ENCODE results near the gene CD302. TPM values are rescaled to one million over a fixed set of nuclear protein-coding genes. Genes with fewer than 3 reads are reported as not detected.

CD302 gene
- total and polyA plus RNA-seq, 2 of the 8 experiments (the other 6 are each of a cell fraction or from before 2014, with no cell fraction given), result 0.76 to 0.79 TPM

- no peak overlapping the region for H3K23ac ChIP-seq (ENCODE audit: insufficient read length)
- H3K9ac ChIP-seq (replicated peaks in 1 of 4; ENCODE audit: extremely low read depth in 1 of 4, low read depth in 3 of 4, low read length in 3 of 4), result no peak overlapping the region
- CTCF ChIA-PET (ENCODE audit: partially characterized antibody), result interaction anchor here (0.6 kb wide), 1 partner anchor 196 kb away, joined by 3 read pairs; no protein-coding TSS in a partner anchor
- H4K8ac ChIP-seq (ENCODE audit: extremely low read depth, insufficient read depth, low read length), result no peak overlapping the region
- no peak overlapping the region for H2BK120ac ChIP-seq (replicated peaks; ENCODE audit: low read depth, low read length)
- no peaks in the 10 kb centered on the region; the same call in 1 of the 2 replicates for H3K23me2 ChIP-seq (ENCODE audit: low read depth, low read length)
- TF ChIP-seq POLR2AphosphoS5 (IDR thresholded peaks at IDR 0.05; ENCODE audit: low read depth, low read length) (no peak), KDM5A (IDR thresholded peaks at IDR 0.05; ENCODE audit: low read length) (no peak), SRF (IDR thresholded peaks at IDR 0.05; ENCODE audit: low read depth, low read length) (no peak), CTBP2 (IDR thresholded peaks at IDR 0.05; ENCODE audit: borderline replicate concordance, insufficient read depth, insufficient read length, low read length) (no peak), NANOG (IDR thresholded peaks at IDR 0.05; ENCODE audit: insufficient read depth, low read depth, low read length, poor library complexity, severe bottlenecking) (no peak), SIRT6 (IDR thresholded peaks at IDR 0.05; ENCODE audit: low read length) (no peak), ASH2L (IDR thresholded peaks at IDR 0.05; ENCODE audit: low read length) (no peak)
- 100% methylated on average over 1 of the region's 1 CpG; no CpG with 5 or more reads in 1 of the 2 experiments for WGBS, 2 experiments (ENCODE audit: extremely low coverage in 1 of 2, insufficient coverage in 1 of 2, insufficient read length in 1 of 2, insufficient replicate concordance in 2 of 2, low coverage in 1 of 2, low lambda C conversion rate in 2 of 2, missing lambda C conversion rate in 1 of 2)
- H3K56ac ChIP-seq (replicated peaks; ENCODE audit: insufficient read length, low read depth, low read length), result no peak overlapping the region
- H2AFZ ChIP-seq (ENCODE audit: low read length), result no peak overlapping the region
- no peak overlapping the region for H3K14ac ChIP-seq (ENCODE audit: insufficient read length)
- no peak overlapping the region for H2AK5ac ChIP-seq (ENCODE audit: low read depth, low read length)
- peaks cover 7 to 67% (median 38%) of the 10 kb centered on the region in 4 experiments for H3K36me3 ChIP-seq (ENCODE audit: control insufficient read depth in 2 of 4, insufficient read depth in 4 of 4, low read length in 3 of 4)
- H3K27me3 ChIP-seq (replicated peaks in 1 of 4; ENCODE audit: control insufficient read depth in 3 of 4, extremely low read depth in 1 of 4, insufficient read depth in 3 of 4, low read length in 3 of 4), result no peaks in the 10 kb centered on the region
- H3K9me3 ChIP-seq (ENCODE audit: insufficient read depth in 2 of 2, low read depth in 1 of 2, low read length in 1 of 2), result no peaks in the 10 kb centered on the region
- no peak overlapping the region for H3K4me2 ChIP-seq (ENCODE audit: insufficient read depth in 1 of 2, low read depth in 2 of 2, low read length in 2 of 2)
- no peaks in the 10 kb centered on the region for H3K79me1 ChIP-seq (ENCODE audit: low read depth, low read length)
- H4K5ac ChIP-seq (ENCODE audit: insufficient read length, low read depth, low read length), result no peak overlapping the region
- DNase-seq (ENCODE audit: low read depth in 1 of 2, low spot score in 2 of 2), result no peak
- no peak for FAIRE-seq
- H2BK20ac ChIP-seq (ENCODE audit: low read length), result no peak overlapping the region
- H3K4me1 ChIP-seq (replicated peaks in 1 of 4; ENCODE audit: control insufficient read depth in 3 of 4, insufficient read depth in 4 of 4, low read length in 3 of 4), result no peaks in the 10 kb centered on the region
- H2BK5ac ChIP-seq (ENCODE audit: low read depth, low read length), result no peak overlapping the region
- no peak overlapping the region for H2BK15ac ChIP-seq (ENCODE audit: low read length)
- no peak overlapping the region for H3K4ac ChIP-seq (replicated peaks; ENCODE audit: insufficient read length, low read depth, low read length)
- H3K18ac ChIP-seq (ENCODE audit: extremely low read depth, low read length), result no peak overlapping the region
- POLR2A ChIA-PET (ENCODE audit: partially characterized antibody), result no interaction called here
- H2BK12ac ChIP-seq (ENCODE audit: low read depth, low read length), result no peak overlapping the region
- no peak overlapping the region for H3K4me3 ChIP-seq (ENCODE audit: extremely low read depth in 1 of 4, insufficient read depth in 2 of 4, low read depth in 3 of 4, low read length in 4 of 4)
- peaks cover 2 to 4% of the 10 kb centered on the region in 2 experiments for H4K20me1 ChIP-seq (replicated peaks in 1 of 2; ENCODE audit: control insufficient read depth in 1 of 2, insufficient read depth in 2 of 2, low read length in 2 of 2)
- H3K27ac ChIP-seq (ENCODE audit: low read depth, low read length), result no peak overlapping the region
- H3K79me2 ChIP-seq (ENCODE audit: control insufficient read depth in 1 of 2, insufficient read depth in 2 of 2, low read length in 2 of 2), result peaks cover 0 to 58% of the 10 kb centered on the region in 2 experiments; a peak in 2 of 4 replicates
- H4K91ac ChIP-seq (replicated peaks; ENCODE audit: insufficient read length, low read length), result no peak overlapping the region
Observed at GRCh38 chr2:159750873-159751272, 47.1 kb downstream of the CD302 start.
